Measurements from ENCODE around the gene MYEOV.

Gene MYEOV

DNA sequence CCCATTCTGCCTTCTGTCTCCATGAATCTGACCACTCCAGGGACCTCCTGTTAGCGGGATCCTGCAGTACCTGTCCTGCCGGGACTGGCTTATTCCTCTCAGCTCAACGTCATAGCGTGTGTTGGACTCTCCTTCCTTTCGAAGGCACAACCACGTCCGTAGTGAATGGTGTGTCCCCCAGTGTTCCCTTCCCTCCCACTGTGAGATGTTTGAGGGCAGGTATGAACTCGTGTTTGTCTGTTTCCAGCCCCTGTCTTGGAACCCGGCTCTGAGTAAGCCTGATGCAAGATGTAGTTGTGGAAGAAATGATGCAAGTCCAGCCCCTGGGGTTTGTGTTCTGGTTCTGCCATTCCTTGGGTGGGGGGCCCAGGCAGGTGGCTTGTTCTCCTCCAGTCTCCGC is 10.5 kb upstream of the MYEOV start:
- Histone ChIP-seq H3K9ac (ENCODE audit: low read length) (no peak overlapping the region), H4K20me1 (ENCODE audit: insufficient read depth, low read length) (no peaks in the 10 kb centered on the region), H2AFZ (ENCODE audit: low read depth, low read length) (no peak overlapping the region), H3K36me3 (replicated peaks; ENCODE audit: low read depth, low read length) (no peaks in the 10 kb centered on the region), H3K27ac (ENCODE audit: low read length) (no peak overlapping the region), H3K27me3 (ENCODE audit: low read depth, low read length) (peaks cover 11% of the 10 kb centered on the region; the same call in 1 of the 2 replicates), H3K9me3 (ENCODE audit: insufficient read depth, low read length) (no peaks in the 10 kb centered on the region), H3K79me2 (ENCODE audit: low read length) (no peaks in the 10 kb centered on the region), H3K4me1 (ENCODE audit: low read length) (no peaks in the 10 kb centered on the region), H3K4me2 (ENCODE audit: low read length) (no peak overlapping the region), H3K4me3 (ENCODE audit: low read length) (no peak overlapping the region)
- TF ChIP-seq, protein P1, sequence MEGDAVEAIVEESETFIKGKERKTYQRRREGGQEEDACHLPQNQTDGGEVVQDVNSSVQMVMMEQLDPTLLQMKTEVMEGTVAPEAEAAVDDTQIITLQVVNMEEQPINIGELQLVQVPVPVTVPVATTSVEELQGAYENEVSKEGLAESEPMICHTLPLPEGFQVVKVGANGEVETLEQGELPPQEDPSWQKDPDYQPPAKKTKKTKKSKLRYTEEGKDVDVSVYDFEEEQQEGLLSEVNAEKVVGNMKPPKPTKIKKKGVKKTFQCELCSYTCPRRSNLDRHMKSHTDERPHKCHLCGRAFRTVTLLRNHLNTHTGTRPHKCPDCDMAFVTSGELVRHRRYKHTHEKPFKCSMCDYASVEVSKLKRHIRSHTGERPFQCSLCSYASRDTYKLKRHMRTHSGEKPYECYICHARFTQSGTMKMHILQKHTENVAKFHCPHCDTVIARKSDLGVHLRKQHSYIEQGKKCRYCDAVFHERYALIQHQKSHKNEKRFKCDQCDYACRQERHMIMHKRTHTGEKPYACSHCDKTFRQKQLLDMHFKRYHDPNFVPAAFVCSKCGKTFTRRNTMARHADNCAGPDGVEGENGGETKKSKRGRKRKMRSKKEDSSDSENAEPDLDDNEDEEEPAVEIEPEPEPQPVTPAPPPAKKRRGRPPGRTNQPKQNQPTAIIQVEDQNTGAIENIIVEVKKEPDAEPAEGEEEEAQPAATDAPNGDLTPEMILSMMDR (IDR thresholded peaks at IDR 0.05; ENCODE audit: low read depth, low read length), result no peak
- no peak for TF ChIP-seq EZH2phosphoT487 (IDR thresholded peaks at IDR 0.05; ENCODE audit: low read depth)

DNA sequence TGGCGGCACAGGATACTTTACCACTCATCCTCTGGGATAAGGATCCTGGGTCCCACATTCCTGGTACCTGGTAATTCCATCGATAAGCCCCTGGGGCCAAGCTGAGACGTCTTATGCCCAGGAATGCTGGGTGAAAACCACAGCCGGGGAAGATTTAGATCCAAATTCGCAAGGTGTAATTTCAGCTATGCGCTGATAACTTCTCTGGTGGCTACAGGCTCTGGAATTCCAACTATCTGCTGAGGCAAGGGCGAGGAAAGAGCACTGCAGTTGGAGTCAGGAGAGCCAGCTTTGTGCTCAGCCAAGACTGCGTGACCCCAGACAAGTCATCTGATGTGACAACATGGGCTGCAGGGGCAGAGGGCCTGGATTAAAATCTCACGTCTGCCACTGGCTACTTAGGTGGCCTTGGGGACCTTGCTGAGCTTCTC is 9.9 kb upstream of the MYEOV start:
- no peaks in the 10 kb centered on the region for H3K79me2 ChIP-seq (ENCODE audit: low read length)
- H3K9ac ChIP-seq (ENCODE audit: low read length), result no peak overlapping the region
- no peaks in the 10 kb centered on the region for H4K20me1 ChIP-seq (ENCODE audit: insufficient read depth, low read length)
- no peak overlapping the region for H3K4me2 ChIP-seq (ENCODE audit: low read length)
- no peak overlapping the region for H2AFZ ChIP-seq (ENCODE audit: low read depth, low read length)
- TF ChIP-seq, protein P1 (IDR thresholded peaks at IDR 0.05; ENCODE audit: low read depth, low read length), result no peak
- no peak for TF ChIP-seq EZH2phosphoT487 (IDR thresholded peaks at IDR 0.05; ENCODE audit: low read depth)
- no peaks in the 10 kb centered on the region for H3K36me3 ChIP-seq (replicated peaks; ENCODE audit: low read depth, low read length)
- H3K9me3 ChIP-seq (ENCODE audit: insufficient read depth, low read length), result no peaks in the 10 kb centered on the region
- peaks cover 11% of the 10 kb centered on the region; the same call in 1 of the 2 replicates for H3K27me3 ChIP-seq (ENCODE audit: low read depth, low read length)
- H3K4me1 ChIP-seq (ENCODE audit: low read length), result no peaks in the 10 kb centered on the region
- no peak overlapping the region for H3K27ac ChIP-seq (ENCODE audit: low read length)
- no peak overlapping the region for H3K4me3 ChIP-seq (ENCODE audit: low read length)

DNA sequence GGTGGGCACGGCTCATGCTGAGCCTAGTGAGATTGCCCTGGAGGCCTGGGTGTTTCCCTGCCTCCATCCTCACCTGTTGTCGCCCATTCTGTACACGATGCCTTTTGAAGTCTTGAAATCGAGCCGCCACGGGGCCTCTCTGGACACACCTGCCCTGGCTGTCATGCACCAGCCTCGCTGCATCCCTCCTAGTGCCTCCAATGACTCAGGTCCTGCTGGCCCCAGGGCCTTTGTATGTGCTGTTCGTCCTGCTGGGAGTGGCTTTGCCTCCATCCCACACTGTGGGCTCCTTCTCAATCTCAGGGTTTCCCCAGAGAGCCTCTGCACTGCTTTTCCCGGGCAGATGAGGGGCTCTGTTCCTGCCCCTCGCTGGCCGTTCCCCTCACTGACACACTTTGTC is 8.9 kb upstream of the MYEOV start:
- no peak overlapping the region for H3K4me2 ChIP-seq (ENCODE audit: low read length)
- H3K9me3 ChIP-seq (ENCODE audit: insufficient read depth, low read length), result no peaks in the 10 kb centered on the region
- H3K27ac ChIP-seq (ENCODE audit: low read length), result no peak overlapping the region
- no peaks in the 10 kb centered on the region for H3K4me1 ChIP-seq (ENCODE audit: low read length)
- no peak overlapping the region for H2AFZ ChIP-seq (ENCODE audit: low read depth, low read length)
- H3K4me3 ChIP-seq (ENCODE audit: low read length), result no peak overlapping the region
- no peak overlapping the region for H3K9ac ChIP-seq (ENCODE audit: low read length)
- TF ChIP-seq, protein P1 (IDR thresholded peaks at IDR 0.05; ENCODE audit: low read depth, low read length), result no peak
- no peak for TF ChIP-seq EZH2phosphoT487 (IDR thresholded peaks at IDR 0.05; ENCODE audit: low read depth)
- peaks cover 11% of the 10 kb centered on the region; the same call in 1 of the 2 replicates for H3K27me3 ChIP-seq (ENCODE audit: low read depth, low read length)
- no peaks in the 10 kb centered on the region for H3K79me2 ChIP-seq (ENCODE audit: low read length)
- H4K20me1 ChIP-seq (ENCODE audit: insufficient read depth, low read length), result no peaks in the 10 kb centered on the region
- no peaks in the 10 kb centered on the region for H3K36me3 ChIP-seq (replicated peaks; ENCODE audit: low read depth, low read length)

DNA sequence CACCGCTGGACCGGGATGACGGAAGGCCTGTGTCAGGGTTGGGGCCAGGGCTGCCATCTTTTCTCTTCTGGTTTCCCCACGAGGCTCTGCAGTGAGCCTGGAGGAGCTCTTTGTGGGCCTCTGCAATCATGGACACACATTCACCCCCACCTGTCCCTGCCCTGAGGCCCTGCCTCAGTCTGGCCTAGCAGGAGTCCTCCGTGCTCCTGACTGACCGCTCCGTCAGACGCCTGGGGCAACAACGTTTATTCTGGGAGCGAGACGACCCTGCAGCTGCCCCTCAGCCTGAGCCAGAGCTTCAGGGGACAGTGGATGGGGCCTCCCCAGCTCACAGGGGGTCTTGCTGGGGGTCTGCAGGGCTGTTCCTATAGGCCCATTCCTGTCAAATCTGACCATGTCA is 8.2 kb upstream of the MYEOV start:
- no peak overlapping the region for H3K4me3 ChIP-seq (ENCODE audit: low read length)
- H3K9me3 ChIP-seq (ENCODE audit: insufficient read depth, low read length), result no peaks in the 10 kb centered on the region
- TF ChIP-seq, protein P1 (IDR thresholded peaks at IDR 0.05; ENCODE audit: low read depth, low read length), result no peak
- TF ChIP-seq EZH2phosphoT487 (IDR thresholded peaks at IDR 0.05; ENCODE audit: low read depth), result no peak
- H3K9ac ChIP-seq (ENCODE audit: low read length), result no peak overlapping the region
- H2AFZ ChIP-seq (ENCODE audit: low read depth, low read length), result no peak overlapping the region
- no peaks in the 10 kb centered on the region for H3K4me1 ChIP-seq (ENCODE audit: low read length)
- no peak overlapping the region for H3K4me2 ChIP-seq (ENCODE audit: low read length)
- H3K79me2 ChIP-seq (ENCODE audit: low read length), result no peaks in the 10 kb centered on the region
- no peaks in the 10 kb centered on the region for H3K36me3 ChIP-seq (replicated peaks; ENCODE audit: low read depth, low read length)
- no peaks in the 10 kb centered on the region for H4K20me1 ChIP-seq (ENCODE audit: insufficient read depth, low read length)
- H3K27me3 ChIP-seq (ENCODE audit: low read depth, low read length), result peaks cover 11% of the 10 kb centered on the region; the same call in 1 of the 2 replicates
- no peak overlapping the region for H3K27ac ChIP-seq (ENCODE audit: low read length)

Data from OCI-LY3 (cell line).